Left ventricle myocardium inferior (tissue), 1 donor: ENCODE results near the gene TNRC6C. TPM values are rescaled to one million over a fixed set of nuclear protein-coding genes. Genes with fewer than 3 reads are reported as not detected.

ENCODE experiments used
- DNase-seq: peaks from one replicate; pipeline ENCODE4 v3.0.0-alpha.2; 2020
- H3K27ac ChIP-seq: fragments of 200-600 bp; replicated peaks from 2 replicates; pipeline ENCODE4 v1.8.0; 2021
- H3K27me3 ChIP-seq: fragments of 200-600 bp; 2 replicates; pipeline ENCODE4 v1.8.0; 2021; ENCODE audit warnings: low read depth
- H3K36me3 ChIP-seq: fragments of 200-600 bp; 2 replicates; pipeline ENCODE4 v1.8.0; 2021
- H3K4me1 ChIP-seq: fragments of 200-600 bp; 2 replicates; pipeline ENCODE4 v1.8.0; 2021
- H3K4me3 ChIP-seq: fragments of 200-600 bp; 2 replicates; pipeline ENCODE4 v1.8.0; 2021; ENCODE audit warnings: mild to moderate bottlenecking, moderate library complexity
- H3K9me3 ChIP-seq: fragments of 200-600 bp; replicated peaks from 2 replicates; pipeline ENCODE4 v1.8.0; 2021
- CTCF ChIP-seq: fragments of 200-600 bp; IDR thresholded peaks from 2 replicates; pipeline ENCODE4 v1.8.0; 2021; ENCODE audit warnings: antibody characterized with exemption, mild to moderate bottlenecking, borderline replicate concordance
- intact Hi-C: fragments of 100-400 bp; cut with micrococcal nuclease; formaldehyde crosslinking; loops from one replicate; pipeline ENCODE4 v1.11.0; 2022
- total RNA-seq: library from RNA; stranded (reverse); fragmentation: NEBNext Ultra II Directional; extraction: Animal tissue kit (Norgen Biotek cat#: 25700); gene quantifications from one replicate; pipeline ENCODE4 v1.2.1, GENCODE V29; 2021
- donor health status: DM: no; HTN: yes; CAD: no; lungs with severe emphysema.

TNRC6C gene
- total RNA-seq, 1 donor from 2014 or later: 19.7 TPM

- no peak for TF ChIP-seq CTCF
- Histone ChIP-seq H3K36me3 (peaks cover 56% of the 10 kb centered on the region), H3K9me3 (no peaks in the 10 kb centered on the region), H3K4me3 (no peak overlapping the region), H3K4me1 (peaks cover 31% of the 10 kb centered on the region), H3K27ac (no peak overlapping the region), H3K27me3 (no peaks in the 10 kb centered on the region)
- intact Hi-C loops: no loop called here
- no peak for DNase-seq
Observed at GRCh38 chr17:78051186-78051972, 92.9 kb downstream of the TNRC6C start.

- Histone ChIP-seq H3K4me1 (peaks cover 33% of the 10 kb centered on the region), H3K27me3 (no peaks in the 10 kb centered on the region), H3K27ac (no peak overlapping the region), H3K36me3 (peaks cover 52% of the 10 kb centered on the region), H3K4me3 (no peak overlapping the region), H3K9me3 (no peaks in the 10 kb centered on the region)
- intact Hi-C loops: no loop called here
- DNase-seq: no peak
- no peak for TF ChIP-seq CTCF
Observed at GRCh38 chr17:78053777-78054468, 95.4 kb downstream of the TNRC6C start.

GRCh38 chr17:78057113-78057740 is 98.7 kb downstream of the TNRC6C start:
- intact Hi-C loops: no loop called here
- peaks cover 55% of the 10 kb centered on the region for H3K4me1 ChIP-seq
- no peak for TF ChIP-seq CTCF

DNA sequence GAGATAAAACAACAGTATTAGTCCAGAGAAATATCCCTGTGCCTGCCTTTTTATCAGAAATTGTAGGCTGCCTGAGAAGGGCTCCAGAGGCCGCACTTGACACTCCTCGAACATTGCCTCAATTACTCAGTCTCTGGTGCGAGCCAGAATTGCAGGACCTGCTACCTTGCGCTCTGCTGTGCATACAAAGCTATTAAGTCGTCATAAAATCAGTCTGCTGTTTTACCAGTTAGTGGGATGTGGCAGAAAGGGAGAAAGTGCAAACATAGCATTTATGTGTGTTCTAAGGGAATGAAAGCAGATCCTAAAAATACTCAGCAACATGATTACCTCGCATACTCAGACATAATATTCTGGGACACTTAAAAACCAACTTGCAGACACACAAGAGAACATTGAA is 99.5 kb downstream of the TNRC6C start:
- Histone ChIP-seq H3K27ac (peak overlapping the region; percentile 72), H3K4me1 (peaks cover 58% of the 10 kb centered on the region), H3K4me3 (no peak overlapping the region), H3K9me3 (no peaks in the 10 kb centered on the region), H3K27me3 (no peaks in the 10 kb centered on the region), H3K36me3 (peaks cover 18% of the 10 kb centered on the region)
- no peak for DNase-seq
- no peak for TF ChIP-seq CTCF
- intact Hi-C loops: no loop called here

More at GRCh38 chr17:78057113-78057740, 98.7 kb downstream of the TNRC6C start:
- Histone ChIP-seq H3K9me3 (no peaks in the 10 kb centered on the region), H3K27ac (peak overlapping the region; percentile 72), H3K4me3 (no peak overlapping the region), H3K27me3 (no peaks in the 10 kb centered on the region), H3K36me3 (peaks cover 25% of the 10 kb centered on the region)
- DNase-seq: no peak

- H3K4me1 ChIP-seq: peaks cover 60% of the 10 kb centered on the region
- DNase-seq: no peak
- intact Hi-C loops: no loop called here
- peak overlapping the region; percentile 10 for H3K4me3 ChIP-seq
- peak overlapping the region; percentile 72 for H3K27ac ChIP-seq
- H3K36me3 ChIP-seq: peaks cover 18% of the 10 kb centered on the region
- TF ChIP-seq CTCF: no peak
- H3K27me3 ChIP-seq: no peaks in the 10 kb centered on the region
- H3K9me3 ChIP-seq: no peaks in the 10 kb centered on the region
Observed at GRCh38 chr17:78058581-78058980, 100.1 kb downstream of the TNRC6C start.
